PC-3 (cell line): ENCODE measurements around the gene NOP10. TPM values are rescaled to one million over a fixed set of nuclear protein-coding genes. Genes with fewer than 3 reads are reported as not detected.
"Not testable (repeated sequence)": the region's sequence is repeated elsewhere in the genome, so short reads cannot be mapped to it uniquely, and the experiment has no call there.

Source experiments
- ATAC-seq: fragments of 200-7000 bp; cut with Tn5 transposase; 2 replicates; pipeline ENCODE4 v1.9.1; 2020; ENCODE audit warnings: mild to moderate bottlenecking, moderate library complexity
- BruUV-seq: library from RNA; stranded (reverse); fragments of 400-500 nt; replicated peaks from 2 replicates; lab custom pipeline; 2021; lab: Mats Ljungman, UMichigan
- CTCF ChIA-PET: fragments of 300-600 bp; sonication (Branson Sonifier 250); formaldehyde crosslinking; loops from one replicate; lab custom pipeline; 2022; ENCODE audit warnings: antibody characterized with exemption; lab: Charles Lee
- POLR2A ChIA-PET: fragments of 300-600 bp; sonication (Branson Sonifier 250); formaldehyde crosslinking; loops from one replicate; lab custom pipeline; 2022; ENCODE audit warnings: antibody characterized with exemption; ENCODE audit not compliant: unreplicated experiment; lab: Charles Lee
- DNase-seq: peaks from one replicate; pipeline ENCODE4 v3.0.0-alpha.2; 2015
- H2AFZ ChIP-seq: fragments of 300-600 bp; sonication (generic); 2 replicates; pipeline ENCODE4 v1.6.0; 2016; ENCODE audit warnings: antibody characterized with exemption, low read length
- H3F3A ChIP-seq: fragments of 300-600 bp; sonication (generic); one replicate; pipeline ENCODE4 v1.6.0; 2017; ENCODE audit warnings: antibody characterized with exemption, low read length, control low read depth, mild to moderate bottlenecking; ENCODE audit not compliant: unreplicated experiment
- H3K27ac ChIP-seq: fragments of 300-600 bp; sonication (generic); 2 replicates; pipeline ENCODE4 v1.5.1; 2016; ENCODE audit warnings: mild to moderate bottlenecking, low read length
- H3K27me3 ChIP-seq: fragments of 300-600 bp; sonication (generic); 2 replicates; pipeline ENCODE4 v1.6.1; 2016; ENCODE audit warnings: low read length, mixed read lengths
- H3K36me3 ChIP-seq: fragments of 300-600 bp; sonication (generic); 2 replicates; pipeline ENCODE4 v1.6.1; 2016; ENCODE audit warnings: low read depth, mixed run types, low read length, mixed read lengths
- H3K4me1 ChIP-seq: fragments of 300-600 bp; sonication (generic); 2 replicates; pipeline ENCODE4 v1.5.1; 2016; ENCODE audit warnings: low read length; ENCODE audit not compliant: insufficient read depth
- H3K4me2 ChIP-seq: fragments of 300-600 bp; sonication (generic); 2 replicates; pipeline ENCODE4 v1.6.0; 2016; ENCODE audit warnings: low read length
- H3K4me3 ChIP-seq: fragments of 300-600 bp; sonication (generic); 2 replicates; pipeline ENCODE4 v1.5.1; 2016; ENCODE audit warnings: mild to moderate bottlenecking, low read length, mixed read lengths
- H3K79me2 ChIP-seq: fragments of 300-600 bp; sonication (generic); 2 replicates; pipeline ENCODE4 v1.6.1; 2017; ENCODE audit warnings: low read length, mixed read lengths
- H3K9ac ChIP-seq: fragments of 300-600 bp; sonication (generic); 2 replicates; pipeline ENCODE4 v1.6.0; 2016; ENCODE audit warnings: mild to moderate bottlenecking, low read length
- H3K9me2 ChIP-seq: fragments of 300-600 bp; sonication (generic); replicated peaks from 2 replicates; pipeline ENCODE4 v1.6.1; 2016; ENCODE audit warnings: mixed run types, low read length, mixed read lengths
- H3K9me3 ChIP-seq: fragments of 300-600 bp; sonication (generic); 2 replicates; pipeline ENCODE4 v1.6.1; 2016; ENCODE audit warnings: low read length, mixed read lengths
- H4K20me1 ChIP-seq: fragments of 300-600 bp; sonication (generic); 2 replicates; pipeline ENCODE4 v1.6.1; 2016; ENCODE audit warnings: low read length, mixed read lengths
- EZH2 ChIP-seq: fragments of 300-600 bp; sonication (generic); IDR thresholded peaks from one replicate; pipeline ENCODE4 v1.6.1; 2017; ENCODE audit warnings: antibody characterized with exemption, mild to moderate bottlenecking, low read length; ENCODE audit not compliant: unreplicated experiment
- EZH2phosphoT487 ChIP-seq: fragments of 300-600 bp; sonication (generic); IDR thresholded peaks from 2 replicates; pipeline ENCODE4 v1.6.1; 2018; ENCODE audit warnings: mild to moderate bottlenecking, antibody characterized with exemption, low read length, borderline replicate concordance
- intact Hi-C: fragments of 100-400 bp; cut with micrococcal nuclease; formaldehyde crosslinking; loops from 2 replicates; pipeline ENCODE4 v1.9.0; 2023
- total RNA-seq: library from RNA; depleted of rRNA; stranded (reverse); fragments of >200 nt; gene quantifications from 2 replicates; pipeline ENCODE4 v1.2.3, GENCODE V29; 2014
- TF ChIP-seq, protein P1 (sequence below): fragments of 300-600 bp; sonication (generic); conservative IDR thresholded peaks from 2 replicates; pipeline ENCODE4 v1.5.1; 2017; ENCODE audit warnings: antibody characterized with exemption, low read depth, mild to moderate bottlenecking, low read length

NOP10 gene
- total RNA-seq, 1 experiment from 2014 or later, result 323 TPM

DNA sequence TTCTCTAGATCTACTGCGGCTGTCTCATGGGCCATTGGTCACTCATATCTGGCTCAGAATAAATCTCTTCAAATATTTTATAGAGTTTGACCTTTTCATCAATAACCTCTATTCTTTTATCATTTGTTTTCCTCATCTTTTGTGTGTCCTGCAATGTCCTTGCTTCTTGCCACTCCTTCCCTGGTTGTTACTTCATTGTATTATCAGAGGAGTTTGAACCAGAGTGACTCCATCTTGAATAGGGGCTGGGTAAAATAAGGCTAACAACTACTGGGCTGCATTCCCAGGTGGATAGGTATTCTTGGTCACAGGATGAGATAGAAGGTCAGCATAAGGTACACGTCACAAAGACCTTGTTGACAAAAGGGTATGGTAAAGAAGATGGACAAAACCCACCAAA, 33.9 kb upstream of the NOP10 start:
- Histone ChIP-seq H3K9ac (no peak overlapping the region), H3K27me3 (no peaks in the 10 kb centered on the region), H3K9me2 (no peaks in the 10 kb centered on the region), H3K36me3 (no peaks in the 10 kb centered on the region), H3F3A (no peaks in the 10 kb centered on the region), H3K4me2 (no peak overlapping the region), H2AFZ (no peak overlapping the region), H3K9me3 (no peaks in the 10 kb centered on the region), H4K20me1 (no peaks in the 10 kb centered on the region), H3K4me1 (0 out of 2 replicates have a peak, but pooled peaks cover 5% of the 10 kb centered on the region), H3K79me2 (no peaks in the 10 kb centered on the region), H3K4me3 (no peak overlapping the region), H3K27ac (no peak overlapping the region)
- CTCF ChIA-PET, result no interaction called here
- ATAC-seq (no peak), DNase-seq (no peak)
- no TSS peak for BruUV-seq
- POLR2A ChIA-PET, result no interaction called here
- TF ChIP-seq, protein P1, sequence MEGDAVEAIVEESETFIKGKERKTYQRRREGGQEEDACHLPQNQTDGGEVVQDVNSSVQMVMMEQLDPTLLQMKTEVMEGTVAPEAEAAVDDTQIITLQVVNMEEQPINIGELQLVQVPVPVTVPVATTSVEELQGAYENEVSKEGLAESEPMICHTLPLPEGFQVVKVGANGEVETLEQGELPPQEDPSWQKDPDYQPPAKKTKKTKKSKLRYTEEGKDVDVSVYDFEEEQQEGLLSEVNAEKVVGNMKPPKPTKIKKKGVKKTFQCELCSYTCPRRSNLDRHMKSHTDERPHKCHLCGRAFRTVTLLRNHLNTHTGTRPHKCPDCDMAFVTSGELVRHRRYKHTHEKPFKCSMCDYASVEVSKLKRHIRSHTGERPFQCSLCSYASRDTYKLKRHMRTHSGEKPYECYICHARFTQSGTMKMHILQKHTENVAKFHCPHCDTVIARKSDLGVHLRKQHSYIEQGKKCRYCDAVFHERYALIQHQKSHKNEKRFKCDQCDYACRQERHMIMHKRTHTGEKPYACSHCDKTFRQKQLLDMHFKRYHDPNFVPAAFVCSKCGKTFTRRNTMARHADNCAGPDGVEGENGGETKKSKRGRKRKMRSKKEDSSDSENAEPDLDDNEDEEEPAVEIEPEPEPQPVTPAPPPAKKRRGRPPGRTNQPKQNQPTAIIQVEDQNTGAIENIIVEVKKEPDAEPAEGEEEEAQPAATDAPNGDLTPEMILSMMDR, result no peak
- TF ChIP-seq EZH2 (no peak), EZH2phosphoT487 (no peak)
- intact Hi-C loops, result no loop called here

DNA sequence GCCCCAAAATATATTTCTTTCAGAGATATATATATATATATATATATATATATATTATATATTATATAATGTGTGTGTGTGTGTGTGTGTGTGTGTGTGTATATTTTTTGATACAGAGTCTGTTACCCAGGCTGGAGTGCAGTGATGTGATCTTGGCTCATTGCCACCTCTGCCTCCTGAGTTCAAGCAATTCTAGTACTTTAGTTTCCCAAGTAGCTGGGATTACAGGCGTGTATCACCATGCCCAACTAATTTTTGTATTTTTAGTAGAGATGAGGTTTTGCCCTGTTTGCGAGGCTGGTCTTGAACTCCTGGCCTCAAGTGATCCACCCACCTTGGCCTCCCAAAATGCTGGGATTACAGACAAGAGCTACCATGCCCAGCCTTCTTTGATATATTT, 32.6 kb upstream of the NOP10 start:
- H3K27ac ChIP-seq, H3F3A ChIP-seq, H3K36me3 ChIP-seq, H3K27me3 ChIP-seq, H3K4me1 ChIP-seq, CTCF ChIA-PET, H3K9me3 ChIP-seq, H3K79me2 ChIP-seq, POLR2A ChIA-PET, intact Hi-C loops, ATAC-seq, H3K4me3 ChIP-seq, H3K4me2 ChIP-seq, H3K9me2 ChIP-seq, H3K9ac ChIP-seq, DNase-seq, H2AFZ ChIP-seq, H4K20me1 ChIP-seq, BruUV-seq: not testable (repeated sequence)

DNA sequence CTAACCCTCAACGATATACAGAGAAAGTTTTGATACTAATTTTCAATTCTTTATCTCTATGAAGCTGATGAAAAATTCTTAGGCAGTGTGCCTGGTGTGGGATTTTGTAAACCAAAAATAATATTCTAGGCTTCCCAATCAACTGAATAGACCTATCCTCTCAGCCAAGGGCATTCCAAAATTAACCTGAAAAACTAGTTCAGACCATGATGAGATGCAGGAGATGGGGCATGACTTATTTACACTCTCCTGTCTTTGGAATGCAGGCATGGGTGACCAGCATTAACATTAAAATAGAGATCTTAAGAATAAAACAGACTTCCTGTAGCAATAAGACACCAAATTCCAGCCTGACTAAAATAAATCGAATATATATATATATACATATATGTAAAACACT, 31.9 kb upstream of the NOP10 start:
- Histone ChIP-seq H3K4me3 (no peak overlapping the region), H3K36me3 (no peaks in the 10 kb centered on the region)
- ATAC-seq, result no peak

More for the DNA sequence above, 31.9 kb upstream of the NOP10 start:
- no peaks in the 10 kb centered on the region for H3K79me2 ChIP-seq
- H3K27ac ChIP-seq, result no peak overlapping the region
- ChIA-PET POLR2A (no interaction called here), CTCF (no interaction called here)
- TF ChIP-seq, protein P1, result no peak
- TF ChIP-seq EZH2 (no peak), EZH2phosphoT487 (no peak)
- peak; percentile 30 for DNase-seq
- no peaks in the 10 kb centered on the region for H3K9me3 ChIP-seq
- H3K4me2 ChIP-seq, result no peak overlapping the region
- no peak overlapping the region for H2AFZ ChIP-seq
- BruUV-seq, result no TSS peak
- no peak overlapping the region for H3K9ac ChIP-seq
- no peaks in the 10 kb centered on the region for H4K20me1 ChIP-seq
- H3F3A ChIP-seq, result no peaks in the 10 kb centered on the region
- no peaks in the 10 kb centered on the region for H3K9me2 ChIP-seq
- peaks cover 10% of the 10 kb centered on the region; the same call in 1 of the 2 replicates for H3K4me1 ChIP-seq
- H3K27me3 ChIP-seq, result no peaks in the 10 kb centered on the region
- intact Hi-C loops, result no loop called here
